GM12891 (cell line): ENCODE data around the gene CNNM2.

Experiments used
- POLR2A ChIP-seq: IDR thresholded peaks from 2 replicates; pipeline ENCODE4 v1.6.1; 2011; ENCODE audit warnings: low read depth, low read length, control low read depth
- POLR2AphosphoS5 ChIP-seq: IDR thresholded peaks from 2 replicates; pipeline ENCODE4 v1.6.1; 2011; ENCODE audit warnings: low read depth, low read length, control low read depth
- TAF1 ChIP-seq: IDR thresholded peaks from 2 replicates; pipeline ENCODE4 v1.6.1; 2011; ENCODE audit warnings: low read depth, low read length, control low read depth

DNA sequence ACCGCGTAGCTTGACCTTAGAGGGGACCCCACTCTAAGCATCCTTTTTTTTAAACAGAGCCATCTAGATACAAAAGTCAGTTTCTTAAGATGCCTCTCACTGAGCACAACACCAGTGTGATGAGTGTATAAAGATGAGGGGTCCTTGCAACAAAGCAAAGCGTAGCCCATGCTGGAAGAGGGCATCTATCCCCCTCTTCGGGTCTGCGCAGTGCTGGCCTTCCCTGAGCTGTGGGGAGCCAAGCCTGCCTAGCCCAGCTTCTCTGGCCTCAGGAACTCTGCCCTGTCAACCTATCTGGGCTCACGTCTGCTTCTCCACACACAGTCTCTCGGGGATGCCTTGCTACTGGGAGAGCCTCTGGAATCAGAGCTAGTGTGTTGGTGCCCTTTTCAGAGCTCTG lies 161.0 kb downstream of the CNNM2 start:
- TF ChIP-seq POLR2AphosphoS5 = no peak
- TF ChIP-seq TAF1 = no peak
- no peak for TF ChIP-seq POLR2A
